AG04449 (cell line): ENCODE measurements around the gene MGLL.

Experiments
- CTCF ChIA-PET: fragments of 350-600 bp; formaldehyde crosslinking; extraction: SDS; loops from one replicate; lab custom pipeline; 2021; ENCODE audit warnings: antibody characterized with exemption; lab: Yijun Ruan, JAX
- POLR2A ChIA-PET: fragments of 400-600, 350-600 bp; formaldehyde crosslinking; extraction: SDS; loops from one replicate; lab custom pipeline; 2020; ENCODE audit warnings: antibody characterized with exemption, inconsistent platforms; lab: Yijun Ruan, JAX
- DNase-seq: peaks from one replicate; pipeline ENCODE4 v3.0.0-alpha.2; 2010; ENCODE audit warnings: low read depth, low spot score
- H3K4me3 ChIP-seq: 2 replicates; pipeline ENCODE4 v1.5.1; 2011; ENCODE audit warnings: low read depth, mild to moderate bottlenecking, control low read depth, low read length
- TF ChIP-seq, protein P1 (sequence below): IDR thresholded peaks from one replicate; pipeline ENCODE4 v1.5.1; 2011; ENCODE audit warnings: mild to moderate bottlenecking, moderate library complexity, low read length, control low read depth, inconsistent platforms; ENCODE audit not compliant: insufficient read depth; ENCODE audit errors: missing control alignments

Gene MGLL

GRCh38 chr3:127819086-127819485 lies 3.2 kb downstream of the MGLL start:
- POLR2A ChIA-PET = no interaction called here

DNA sequence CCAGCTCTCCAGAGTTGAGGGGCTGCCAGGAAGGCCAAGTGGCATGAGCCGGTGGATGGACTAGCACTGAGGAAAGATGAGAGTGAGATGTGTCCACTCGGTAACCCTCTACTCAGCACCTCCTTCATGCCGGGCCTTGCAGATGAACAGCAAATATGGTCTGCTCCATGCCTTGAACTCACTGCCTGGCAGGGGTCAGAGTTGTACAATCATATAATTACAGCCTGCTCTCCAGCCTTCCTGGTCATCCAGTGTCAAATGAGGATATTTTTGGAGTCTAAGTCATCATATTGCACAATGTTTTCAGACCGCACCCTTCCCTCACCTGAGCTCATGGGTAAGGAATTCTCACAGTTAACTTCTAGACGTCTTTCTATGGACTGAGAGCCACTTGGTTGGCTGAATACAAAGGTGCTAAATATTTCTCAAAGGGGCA lies 4.9 kb downstream of the MGLL start:
- ChIA-PET CTCF (interaction anchor here (1.0 to 3.7 kb wide), 2 partner anchors 13 to 48 kb away, joined by 3 to 15 read pairs; no protein-coding TSS in a partner anchor), POLR2A (interaction anchor here (0.7 kb wide), 1 partner anchor 12 kb away, joined by 3 read pairs; no protein-coding TSS in a partner anchor)
- TF ChIP-seq, protein P1, sequence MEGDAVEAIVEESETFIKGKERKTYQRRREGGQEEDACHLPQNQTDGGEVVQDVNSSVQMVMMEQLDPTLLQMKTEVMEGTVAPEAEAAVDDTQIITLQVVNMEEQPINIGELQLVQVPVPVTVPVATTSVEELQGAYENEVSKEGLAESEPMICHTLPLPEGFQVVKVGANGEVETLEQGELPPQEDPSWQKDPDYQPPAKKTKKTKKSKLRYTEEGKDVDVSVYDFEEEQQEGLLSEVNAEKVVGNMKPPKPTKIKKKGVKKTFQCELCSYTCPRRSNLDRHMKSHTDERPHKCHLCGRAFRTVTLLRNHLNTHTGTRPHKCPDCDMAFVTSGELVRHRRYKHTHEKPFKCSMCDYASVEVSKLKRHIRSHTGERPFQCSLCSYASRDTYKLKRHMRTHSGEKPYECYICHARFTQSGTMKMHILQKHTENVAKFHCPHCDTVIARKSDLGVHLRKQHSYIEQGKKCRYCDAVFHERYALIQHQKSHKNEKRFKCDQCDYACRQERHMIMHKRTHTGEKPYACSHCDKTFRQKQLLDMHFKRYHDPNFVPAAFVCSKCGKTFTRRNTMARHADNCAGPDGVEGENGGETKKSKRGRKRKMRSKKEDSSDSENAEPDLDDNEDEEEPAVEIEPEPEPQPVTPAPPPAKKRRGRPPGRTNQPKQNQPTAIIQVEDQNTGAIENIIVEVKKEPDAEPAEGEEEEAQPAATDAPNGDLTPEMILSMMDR = no peak
- H3K4me3 ChIP-seq = no peak overlapping the region
- no peak for DNase-seq

More at GRCh38 chr3:127819086-127819485, 3.2 kb downstream of the MGLL start:
- CTCF ChIA-PET = no interaction called here
- no peak for DNase-seq
- no peak overlapping the region for H3K4me3 ChIP-seq
- TF ChIP-seq, protein P1 = no peak

- ChIA-PET CTCF (interaction anchor here (1.0 to 3.7 kb wide), 2 partner anchors 13 to 48 kb away, joined by 3 to 15 read pairs; no protein-coding TSS in a partner anchor), POLR2A (interaction anchor here (0.6 to 0.7 kb wide), 2 partner anchors 12 to 140 kb away, joined by 3 read pairs; no protein-coding TSS in a partner anchor)
- no peak for DNase-seq
- H3K4me3 ChIP-seq = no peak overlapping the region
- TF ChIP-seq, protein P1 = no peak
These were observed 5.4 kb downstream of the MGLL start for GRCh38 chr3:127816783-127817405.

DNA sequence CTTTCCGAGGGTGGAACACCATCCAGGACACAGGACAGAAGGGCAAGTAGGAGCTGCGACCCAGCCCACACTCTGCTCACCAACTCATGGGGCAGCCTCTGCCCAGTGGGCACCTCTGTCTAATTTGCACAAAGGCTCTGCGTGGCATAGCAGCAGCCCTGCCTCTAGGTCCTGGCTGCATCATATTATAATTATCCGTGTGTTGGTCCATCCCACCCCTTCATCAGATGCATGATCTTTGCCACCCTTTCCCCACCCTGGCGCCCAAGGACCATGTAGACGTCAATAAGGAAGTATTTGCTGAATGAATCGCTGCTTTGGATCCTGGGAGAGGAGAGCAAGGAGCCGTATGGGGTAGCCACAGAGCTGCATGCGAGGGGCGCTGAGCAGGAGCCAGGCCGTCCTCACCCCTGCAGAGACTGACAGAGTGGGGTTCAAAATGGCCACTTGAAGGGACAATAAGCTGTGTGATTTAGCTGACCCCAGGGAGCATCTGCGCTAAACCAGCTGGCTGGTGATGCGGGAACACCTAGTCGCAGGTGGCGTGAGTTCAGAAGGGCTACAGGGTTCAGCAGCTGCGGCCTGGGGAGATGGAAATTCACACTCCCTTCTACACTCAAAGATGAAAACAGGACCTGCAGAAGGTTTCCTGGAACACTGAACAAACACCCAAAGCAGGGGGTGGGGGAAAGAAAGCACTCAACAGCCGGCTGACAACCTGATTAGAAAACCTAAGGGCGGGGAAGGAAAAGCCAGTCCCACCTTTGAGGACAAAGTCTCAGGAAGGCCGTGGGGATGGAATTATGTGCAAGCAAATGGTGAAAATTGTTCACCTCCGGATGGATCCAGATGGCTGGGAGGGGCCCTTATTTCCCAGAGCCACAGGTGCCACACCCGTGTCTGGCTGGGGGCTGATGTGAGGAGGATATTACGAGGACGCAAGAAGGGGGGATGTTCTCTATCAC lies 6.4 kb downstream of the MGLL start:
- no peak overlapping the region for H3K4me3 ChIP-seq
- ChIA-PET POLR2A (interaction anchor here (0.6 kb wide), 1 partner anchor 141 kb away, joined by 3 read pairs; no protein-coding TSS in a partner anchor), CTCF (interaction anchor here (1.7 to 3.7 kb wide), 3 partner anchors 12 to 120 kb away, joined by 3 to 15 read pairs (median 12); no protein-coding TSS in a partner anchor)
- TF ChIP-seq, protein P1 = no peak
- DNase-seq = no peak

DNA sequence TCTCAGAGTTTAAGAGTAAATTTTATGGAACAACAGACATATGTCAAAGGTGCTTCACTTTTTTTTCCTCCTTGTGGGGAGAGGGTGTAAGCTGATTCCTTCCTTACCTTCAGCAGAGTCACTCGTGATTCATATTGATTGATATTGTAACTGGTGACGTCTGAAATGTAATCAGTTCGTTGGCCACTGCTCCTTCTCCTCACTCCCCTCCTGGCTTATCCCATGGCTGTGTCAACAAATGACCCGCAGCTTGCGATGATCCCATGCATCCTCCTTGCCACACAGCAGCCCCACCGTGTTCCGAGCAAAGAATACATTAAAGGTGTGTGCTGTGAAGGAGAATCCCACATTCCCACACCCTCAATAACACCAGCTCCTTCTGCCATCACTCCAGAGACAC lies 7.3 kb downstream of the MGLL start:
- H3K4me3 ChIP-seq = no peak overlapping the region
- no peak for DNase-seq
- ChIA-PET CTCF (interaction anchor here (1.7 to 3.7 kb wide), 3 partner anchors 11 to 119 kb away, joined by 3 to 15 read pairs (median 12); no protein-coding TSS in a partner anchor), POLR2A (no interaction called here)
- TF ChIP-seq, protein P1 = no peak
